H1 (cell line): ENCODE data around the gene PGGHG. TPM values are rescaled to one million over a fixed set of nuclear protein-coding genes. Genes with fewer than 3 reads are reported as not detected.

Source experiments
- CTCF ChIA-PET: fragments of 300-600 bp; sonication (Branson Sonifier 250); formaldehyde crosslinking; loops from one replicate; lab custom pipeline; 2021; ENCODE audit not compliant: partially characterized antibody; lab: Charles Lee
- POLR2A ChIA-PET: fragments of 300-600 bp; sonication (Branson Sonifier 250); formaldehyde crosslinking; loops from one replicate; lab custom pipeline; 2021; ENCODE audit warnings: inconsistent platforms; ENCODE audit not compliant: partially characterized antibody; lab: Charles Lee
- DNase-seq, 2 experiments: peaks; one replicate each; pipeline versions ENCODE4 v3.0.0 to v3.0.0-alpha.2; 2010 to 2022; ENCODE audit warnings: low spot score in 2 of 2, low read depth in 1 of 2, mixed read lengths in 1 of 2
- FAIRE-seq: peaks from 2 replicates; lab custom pipeline; 2011; peaks lifted over from hg19 to GRCh38; lab: Jason Lieb, UNC
- H2AFZ ChIP-seq: 2 replicates; pipeline ENCODE4 v1.8.1; 2012; ENCODE audit warnings: low read length, inconsistent platforms
- H2AK5ac ChIP-seq: 2 replicates; pipeline ENCODE4 v1.6.1; 2013; ENCODE audit warnings: low read depth, low read length
- H2BK120ac ChIP-seq: replicated peaks from 2 replicates; pipeline ENCODE3; 2013; ENCODE audit warnings: low read depth, low read length, inconsistent platforms
- H2BK12ac ChIP-seq: 2 replicates; pipeline ENCODE4 v1.6.1; 2013; ENCODE audit warnings: low read depth, low read length
- H2BK15ac ChIP-seq: 2 replicates; pipeline ENCODE4 v1.6.1; 2013; ENCODE audit warnings: low read length
- H2BK20ac ChIP-seq: 2 replicates; pipeline ENCODE4 v1.6.1; 2013; ENCODE audit warnings: low read length
- H2BK5ac ChIP-seq: 2 replicates; pipeline ENCODE4 v1.6.1; 2013; ENCODE audit warnings: low read depth, low read length
- H3K14ac ChIP-seq: 2 replicates; pipeline ENCODE4 v1.6.1; 2013; ENCODE audit warnings: inconsistent platforms; ENCODE audit not compliant: insufficient read length
- H3K18ac ChIP-seq: 2 replicates; pipeline ENCODE4 v1.6.1; 2013; ENCODE audit warnings: low read length; ENCODE audit errors: extremely low read depth
- H3K23ac ChIP-seq: 2 replicates; pipeline ENCODE4 v1.6.1; 2013; ENCODE audit warnings: inconsistent platforms; ENCODE audit not compliant: insufficient read length
- H3K23me2 ChIP-seq: 2 replicates; pipeline ENCODE4 v1.6.1; 2013; ENCODE audit warnings: low read depth, low read length
- H3K27ac ChIP-seq: 2 replicates; pipeline ENCODE4 v1.6.1; 2011; ENCODE audit warnings: low read depth, low read length, inconsistent platforms
- H3K27me3 ChIP-seq, 4 experiments: replicated peaks in 1 of 4; 1 replicate in 1 of 4; 2 replicates in 3 of 4; pipeline versions ENCODE4 v1.6.1 to v1.8.1; 2011 to 2013; ENCODE audit warnings: low read length in 3 of 4, mild to moderate bottlenecking in 3 of 4, inconsistent platforms in 2 of 4, mixed read lengths in 2 of 4, moderate library complexity in 1 of 4; ENCODE audit not compliant: control insufficient read depth in 3 of 4, insufficient read depth in 3 of 4; ENCODE audit errors: extremely low read depth in 1 of 4
- H3K36me3 ChIP-seq, 4 experiments: 2 replicates each; pipeline versions ENCODE4 v1.6.1 to v1.8.1; 2011 to 2013; ENCODE audit warnings: mild to moderate bottlenecking in 4 of 4, low read length in 3 of 4, moderate library complexity in 2 of 4, control low read depth in 1 of 4, inconsistent platforms in 1 of 4; ENCODE audit not compliant: insufficient read depth in 4 of 4, control insufficient read depth in 2 of 4
- H3K4ac ChIP-seq: replicated peaks from 2 replicates; pipeline ENCODE3; 2013; ENCODE audit warnings: low read length, low read depth, mixed read lengths, inconsistent platforms; ENCODE audit not compliant: insufficient read length
- H3K4me1 ChIP-seq, 4 experiments: replicated peaks in 1 of 4; 1 replicate in 1 of 4; 2 replicates in 3 of 4; pipeline versions ENCODE4 v1.6.1 to v1.8.1; 2011 to 2013; ENCODE audit warnings: low read length in 3 of 4, inconsistent platforms in 2 of 4, mixed read lengths in 1 of 4; ENCODE audit not compliant: insufficient read depth in 4 of 4, control insufficient read depth in 3 of 4
- H3K4me2 ChIP-seq, 2 experiments: 2 replicates each; pipeline versions ENCODE4 v1.6.1 to v1.8.1; 2011 to 2013; ENCODE audit warnings: low read depth in 2 of 2, low read length in 2 of 2, control low read depth in 1 of 2, inconsistent platforms in 1 of 2, mild to moderate bottlenecking in 1 of 2; ENCODE audit not compliant: insufficient read depth in 1 of 2
- H3K4me3 ChIP-seq, 4 experiments: fragments of 200-600, 300-600 bp in 1 of 4; sonication (generic), shearing (Covaris generic), sonication (Bioruptor Twin) in 1 of 4; 2 replicates each; pipeline versions ENCODE4 v1.5.1 to v1.8.1; 2011 to 2016; ENCODE audit warnings: low read length in 4 of 4, low read depth in 3 of 4, control low read depth in 2 of 4, inconsistent platforms in 2 of 4, mild to moderate bottlenecking in 2 of 4, mixed read lengths in 1 of 4, moderate library complexity in 1 of 4; ENCODE audit not compliant: insufficient read depth in 2 of 4; ENCODE audit errors: extremely low read depth in 1 of 4
- H3K56ac ChIP-seq: replicated peaks from 2 replicates; pipeline ENCODE3; 2013; ENCODE audit warnings: low read depth, mild to moderate bottlenecking, mixed read lengths, low read length, inconsistent platforms; ENCODE audit not compliant: insufficient read length
- H3K79me1 ChIP-seq: 2 replicates; pipeline ENCODE4 v1.6.1; 2013; ENCODE audit warnings: low read depth, low read length, control low read depth
- H3K79me2 ChIP-seq, 2 experiments: 2 replicates each; pipeline versions ENCODE4 v1.6.1 to v1.8.1; 2012 to 2013; ENCODE audit warnings: low read length in 2 of 2, mild to moderate bottlenecking in 2 of 2, inconsistent platforms in 1 of 2; ENCODE audit not compliant: insufficient read depth in 2 of 2, control insufficient read depth in 1 of 2
- H3K9ac ChIP-seq, 4 experiments: replicated peaks in 1 of 4; 1 replicate in 1 of 4; 2 replicates in 3 of 4; pipeline versions ENCODE4 v1.6.1 to v1.8.1; 2011 to 2013; ENCODE audit warnings: low read depth in 3 of 4, low read length in 3 of 4, control low read depth in 2 of 4, mild to moderate bottlenecking in 2 of 4, moderate library complexity in 2 of 4, inconsistent platforms in 1 of 4; ENCODE audit errors: extremely low read depth in 1 of 4
- H3K9me3 ChIP-seq, 2 experiments: 2 replicates each; pipeline versions ENCODE4 v1.6.1 to v1.8.1; 2012 to 2013; ENCODE audit warnings: mild to moderate bottlenecking in 2 of 2, moderate library complexity in 2 of 2, control low read depth in 1 of 2, inconsistent platforms in 1 of 2, low read depth in 1 of 2, low read length in 1 of 2, mixed read lengths in 1 of 2; ENCODE audit not compliant: insufficient read depth in 2 of 2
- H4K20me1 ChIP-seq, 2 experiments: replicated peaks in 1 of 2; 2 replicates each; pipeline versions ENCODE3 to v1.8.1; 2011 to 2013; ENCODE audit warnings: inconsistent platforms in 2 of 2, low read length in 2 of 2, mild to moderate bottlenecking in 1 of 2; ENCODE audit not compliant: insufficient read depth in 2 of 2, control insufficient read depth in 1 of 2
- H4K5ac ChIP-seq: 2 replicates; pipeline ENCODE4 v1.6.1; 2013; ENCODE audit warnings: low read length, low read depth, mixed read lengths, inconsistent platforms; ENCODE audit not compliant: insufficient read length
- H4K8ac ChIP-seq: 2 replicates; pipeline ENCODE4 v1.8.0; 2013; ENCODE audit warnings: mild to moderate bottlenecking, moderate library complexity, low read length, inconsistent platforms; ENCODE audit not compliant: insufficient read depth; ENCODE audit errors: extremely low read depth
- H4K91ac ChIP-seq: replicated peaks from 2 replicates; pipeline ENCODE3; 2013; ENCODE audit warnings: low read length, mixed read lengths, inconsistent platforms; ENCODE audit not compliant: insufficient read length
- EGR1 ChIP-seq: IDR thresholded peaks from 2 replicates; pipeline ENCODE4 v1.6.1; 2011; ENCODE audit warnings: low read depth, low read length, borderline replicate concordance
- EZH2 ChIP-seq: fragments of 200-600 bp; sonication (generic); IDR thresholded peaks from 2 replicates; pipeline ENCODE4 v1.7.1; 2012; ENCODE audit warnings: low read depth, mild to moderate bottlenecking, moderate library complexity, low read length, inconsistent platforms; ENCODE audit not compliant: severe bottlenecking
- FOSL1 ChIP-seq: IDR thresholded peaks from 2 replicates; pipeline ENCODE4 v1.6.1; 2011; ENCODE audit warnings: mild to moderate bottlenecking, low read depth, low read length, moderate library complexity; ENCODE audit not compliant: insufficient read depth
- NRF1 ChIP-seq: IDR thresholded peaks from 2 replicates; pipeline ENCODE4 v1.6.1; 2011; ENCODE audit warnings: mild to moderate bottlenecking, low read depth, low read length, improper control_type of control experiment
- RAD21 ChIP-seq, 2 experiments: IDR thresholded peaks in 1 of 2; conservative IDR thresholded peaks in 1 of 2; 2 replicates each; pipeline ENCODE4 v1.6.1; 2011; ENCODE audit warnings: low read depth in 2 of 2, low read length in 2 of 2, improper control_type of control experiment in 1 of 2, inconsistent platforms in 1 of 2, mild to moderate bottlenecking in 1 of 2, moderate library complexity in 1 of 2
- RBBP5 ChIP-seq: IDR thresholded peaks from 2 replicates; pipeline ENCODE4 v1.7.1; 2012; ENCODE audit warnings: low read depth, mild to moderate bottlenecking, inconsistent platforms, low read length, moderate library complexity, borderline replicate concordance
- SIN3A ChIP-seq, 2 experiments: IDR thresholded peaks in 1 of 2; conservative IDR thresholded peaks in 1 of 2; 2 replicates each; pipeline ENCODE4 v1.6.1; 2011 to 2012; ENCODE audit warnings: low read length in 2 of 2, improper control_type of control experiment in 1 of 2, low read depth in 1 of 2, mild to moderate bottlenecking in 1 of 2
- TBP ChIP-seq: IDR thresholded peaks from 2 replicates; pipeline ENCODE4 v1.6.1; 2011; ENCODE audit warnings: low read depth, low read length, improper control_type of control experiment
- WGBS, 2 experiments: shearing (Covaris generic) in 1 of 2; methylation state at CpG; one replicate each; pipeline versions ENCODE4 v1.1.6 to v1.1.7; 2013 to 2015; ENCODE audit warnings: low lambda C conversion rate in 2 of 2, mixed read lengths in 2 of 2, inconsistent platforms in 1 of 2, low coverage in 1 of 2, missing lambda C conversion rate in 1 of 2; ENCODE audit not compliant: insufficient replicate concordance in 2 of 2, insufficient coverage in 1 of 2, insufficient read length in 1 of 2; ENCODE audit errors: extremely low coverage in 1 of 2, missing lambda C conversion rate in 1 of 2; 5-methylcytosine and 5-hydroxymethylcytosine counted together
- polyA plus RNA-seq, 7 experiments: library from polyadenylated mRNA; depleted of rRNA in 3 of 7; stranded (reverse) in 5 of 7; unstranded in 2 of 7; fragments of >200 nt in 5 of 7; fragments of 200-250 nt in 2 of 7; gene quantifications; 1 replicate in 5 of 7; 2 replicates in 1 of 7; 4 replicates in 1 of 7; pipeline versions ENCODE4 v1.2.1 to v1.2.3, GENCODE V29; 2011 to 2013; ENCODE audit warnings: missing spikeins in 2 of 7, mixed read lengths in 2 of 7
- total RNA-seq: library from RNA; stranded (reverse); fragmentation: NEBNext Ultra II Directional; extraction: Animal tissue kit (Norgen Biotek cat#: 25700); gene quantifications from 2 replicates; pipeline ENCODE4 v1.2.1, GENCODE V29; 2021

PGGHG gene
- total and polyA plus RNA-seq, 2 of the 8 experiments (the other 6 are each of a cell fraction or from before 2014, with no cell fraction given) = 34.8 to 60.7 TPM

GRCh38 chr11:252666-253065 lies 36.3 kb upstream of the PGGHG start:
- TF ChIP-seq EZH2 (no peak), TBP (no peak), RBBP5 (no peak), FOSL1 (no peak), NRF1 (no peak), EGR1 (no peak), SIN3A (conservative IDR thresholded peaks at IDR 0.05 in 1 of 2, IDR thresholded peaks at IDR 0.05 in 1 of 2; ENCODE audit: low read depth in 1 of 2, low read length in 2 of 2) (no peak), RAD21 (IDR thresholded peaks at IDR 0.05 in 1 of 2, conservative IDR thresholded peaks at IDR 0.05 in 1 of 2; ENCODE audit: low read depth in 2 of 2, low read length in 2 of 2) (no peak)
- H3K23me2 ChIP-seq = peaks cover 8% of the 10 kb centered on the region
- FAIRE-seq = no peak
- H4K5ac ChIP-seq = no peak overlapping the region
- no peak overlapping the region for H4K91ac ChIP-seq
- H2AK5ac ChIP-seq = no peak overlapping the region
- H3K79me1 ChIP-seq = no peaks in the 10 kb centered on the region
- H2AFZ ChIP-seq = no peak overlapping the region
- no peak overlapping the region for H2BK15ac ChIP-seq
- no peaks in the 10 kb centered on the region for H3K79me2 ChIP-seq
- no peak overlapping the region for H3K4me2 ChIP-seq
- H3K4me1 ChIP-seq = no peaks in the 10 kb centered on the region
- no peak overlapping the region for H3K18ac ChIP-seq
- no peak overlapping the region for H3K27ac ChIP-seq
- H3K36me3 ChIP-seq = peaks cover 17 to 39% (median 29%) of the 10 kb centered on the region in 4 experiments
- H3K9me3 ChIP-seq = no peaks in the 10 kb centered on the region
- no peak overlapping the region for H2BK20ac ChIP-seq
- ChIA-PET CTCF (interaction anchor here (0.7 to 9.8 kb wide), 12 partner anchors 12 to 140 kb away, joined by 3 to 212 read pairs (median 32); partner anchors contain the start of genes B4GALNT4, IFITM2, NLRP6 and PGGHG), POLR2A (interaction anchor here (0.9 to 3.1 kb wide), 6 partner anchors 9 to 111 kb away, joined by 3 to 9 read pairs (median 4); no protein-coding TSS in a partner anchor)
- H2BK120ac ChIP-seq = no peak overlapping the region
- no peak for DNase-seq
- H4K20me1 ChIP-seq = no peaks in the 10 kb centered on the region
- H4K8ac ChIP-seq = no peak overlapping the region
- no peak overlapping the region for H3K56ac ChIP-seq
- 86% methylated on average over 8 of the region's 8 CpGs; no CpG with 5 or more reads in 1 of the 2 experiments for WGBS, 2 experiments
- H3K4me3 ChIP-seq = no peak overlapping the region
- no peaks in the 10 kb centered on the region; a peak in 1 of 7 replicates for H3K27me3 ChIP-seq
- no peak overlapping the region for H3K9ac ChIP-seq
- no peak overlapping the region for H2BK5ac ChIP-seq
- no peak overlapping the region for H3K14ac ChIP-seq
- H2BK12ac ChIP-seq = no peak overlapping the region
- no peak overlapping the region for H3K23ac ChIP-seq
- no peak overlapping the region for H3K4ac ChIP-seq
